HCT116 (cell line): ENCODE measurements around the gene ZNF624. TPM values are rescaled to one million over a fixed set of nuclear protein-coding genes. Genes with fewer than 3 reads are reported as not detected.

Experiments used
- CTCF ChIP-seq, 3 experiments: fragments of 200-600 bp in 1 of 3; sonication (generic) in 1 of 3; IDR thresholded peaks in 2 of 3; conservative IDR thresholded peaks in 1 of 3; 2 replicates each; pipeline ENCODE4 v1.5.1; 2012 to 2017; ENCODE audit warnings: low read depth in 2 of 3, low read length in 2 of 3, antibody characterized with exemption in 1 of 3, borderline replicate concordance in 1 of 3, control low read depth in 1 of 3, mild to moderate bottlenecking in 1 of 3, mixed read lengths in 1 of 3, mixed run types in 1 of 3, moderate library complexity in 1 of 3; ENCODE audit not compliant: insufficient read depth in 1 of 3
- ELF1 ChIP-seq: IDR thresholded peaks from 2 replicates; pipeline ENCODE4 v1.6.1; 2012; ENCODE audit warnings: low read depth, borderline replicate concordance
- FOSL1 ChIP-seq: IDR thresholded peaks from 2 replicates; pipeline ENCODE4 v1.6.1; 2012; ENCODE audit warnings: low read depth
- MAX ChIP-seq: IDR thresholded peaks from 2 replicates; pipeline ENCODE4 v1.6.1; 2012
- SIN3A ChIP-seq: IDR thresholded peaks from 2 replicates; pipeline ENCODE4 v1.6.1; 2012; ENCODE audit warnings: low read depth
- ZBTB33 ChIP-seq: IDR thresholded peaks from 2 replicates; pipeline ENCODE4 v1.6.1; 2011; ENCODE audit warnings: mild to moderate bottlenecking, low read length, moderate library complexity; ENCODE audit not compliant: insufficient replicate concordance; ENCODE audit errors: extremely low read depth
- ZNF274 ChIP-seq: fragments of 200-500 bp; sonication (Bioruptor generic); IDR thresholded peaks from 2 replicates; pipeline ENCODE4 v1.6.1; 2014; ENCODE audit warnings: mild to moderate bottlenecking, low read depth, low read length, inconsistent platforms
- total RNA-seq: library from RNA; stranded (reverse); gene quantifications from one replicate; pipeline ENCODE4 v1.2.1, GENCODE V29; 2021; ENCODE audit not compliant: unreplicated experiment

The ZNF624 gene
- total RNA-seq, 1 experiment from 2014 or later, result 2.9 TPM

- TF ChIP-seq ELF1, result no peak
- TF ChIP-seq ZNF274, result no peak
- TF ChIP-seq SIN3A, result no peak
- no peak for TF ChIP-seq CTCF (IDR thresholded peaks at IDR 0.05 in 2 of 3, conservative IDR thresholded peaks at IDR 0.05 in 1 of 3; ENCODE audit: borderline replicate concordance in 1 of 3, insufficient read depth in 1 of 3, low read depth in 2 of 3, low read length in 2 of 3)
- no peak for TF ChIP-seq FOSL1
- TF ChIP-seq MAX, result no peak
- TF ChIP-seq ZBTB33, result no peak
Observed at GRCh38 chr17:16593356-16594102, 60.1 kb downstream of the ZNF624 start (continued).
